GM21723 (cell line): ENCODE data around the gene PRLR.
"Not testable (repeated sequence)": the region's sequence is repeated elsewhere in the genome, so short reads cannot be mapped to it uniquely, and the experiment has no call there.

Experiments used
- ATAC-seq: cut with Tn5 transposase; IDR thresholded peaks from one replicate; pipeline ENCODE4 v1.9.1; 2021; ENCODE audit warnings: mild to moderate bottlenecking, moderate library complexity; ENCODE audit not compliant: unreplicated experiment

PRLR gene

GRCh38 chr5:35133186-35133585 is 97.1 kb downstream of the PRLR start:
- ATAC-seq: no peak

- no peak for ATAC-seq
Measured at GRCh38 chr5:35131723-35132122, 98.6 kb downstream of the PRLR start.

- ATAC-seq: no peak
Measured at GRCh38 chr5:35129921-35130485, 100.3 kb downstream of the PRLR start.

GRCh38 chr5:35129276-35129675 is 101.0 kb downstream of the PRLR start:
- ATAC-seq: no peak

GRCh38 chr5:35127006-35127405 is 103.3 kb downstream of the PRLR start:
- no peak for ATAC-seq

- no peak for ATAC-seq
Measured at GRCh38 chr5:35125746-35126145, 104.5 kb downstream of the PRLR start.

GRCh38 chr5:35124932-35125331 is 105.4 kb downstream of the PRLR start:
- ATAC-seq: no peak

- ATAC-seq: no peak
Measured at GRCh38 chr5:35122819-35123218, 107.5 kb downstream of the PRLR start.

- no peak for ATAC-seq
Measured at GRCh38 chr5:35120715-35121114, 109.6 kb downstream of the PRLR start.

GRCh38 chr5:35117967-35118366 is 112.3 kb downstream of the PRLR start:
- peak; percentile 76 for ATAC-seq

- ATAC-seq: no peak
Measured at GRCh38 chr5:35115920-35116319, 114.4 kb downstream of the PRLR start.

- no peak for ATAC-seq
Measured at GRCh38 chr5:35114698-35115097, 115.6 kb downstream of the PRLR start.

GRCh38 chr5:35112300-35112699 is 118.0 kb downstream of the PRLR start:
- no peak for ATAC-seq

- not testable (repeated sequence) for ATAC-seq
Measured at GRCh38 chr5:35104550-35104949, 125.7 kb downstream of the PRLR start.

- no peak for ATAC-seq
Measured at GRCh38 chr5:35103637-35104299, 126.5 kb downstream of the PRLR start.

GRCh38 chr5:35101720-35102119 is 128.6 kb downstream of the PRLR start:
- not testable (repeated sequence) for ATAC-seq

GRCh38 chr5:35101016-35101415 is 129.3 kb downstream of the PRLR start:
- ATAC-seq: no peak

GRCh38 chr5:35098214-35098613 is 132.1 kb downstream of the PRLR start:
- ATAC-seq: peak; percentile 70

- ATAC-seq: no peak
Measured at GRCh38 chr5:35096932-35097331, 133.4 kb downstream of the PRLR start.

- no peak for ATAC-seq
Measured at GRCh38 chr5:35096216-35096615, 134.1 kb downstream of the PRLR start.

GRCh38 chr5:35095366-35095765 is 134.9 kb downstream of the PRLR start:
- no peak for ATAC-seq

GRCh38 chr5:35094948-35095347 is 135.3 kb downstream of the PRLR start:
- no peak for ATAC-seq

GRCh38 chr5:35092703-35093102 is 137.6 kb downstream of the PRLR start:
- no peak for ATAC-seq
